Fibroblast of lung (primary cell): ENCODE measurements around the gene ADAM10. TPM values are rescaled to one million over a fixed set of nuclear protein-coding genes. Genes with fewer than 3 reads are reported as not detected.

Experiments used
- DNase-seq, 2 donors: peaks; one replicate each; pipeline versions ENCODE4 v3.0.0 to v3.0.0-alpha.2; 2010; ENCODE audit warnings: low read depth in 2 of 2
- H2AFZ ChIP-seq: 2 replicates; pipeline ENCODE4 v1.5.1; 2012; ENCODE audit warnings: low read length, control low read depth, inconsistent platforms
- H3K27ac ChIP-seq: 2 replicates; pipeline ENCODE4 v1.5.1; 2011; ENCODE audit warnings: low read length, control low read depth; ENCODE audit not compliant: insufficient read depth
- H3K27me3 ChIP-seq: 2 replicates; pipeline ENCODE4 v1.5.1; 2011; ENCODE audit warnings: mild to moderate bottlenecking, low read length; ENCODE audit not compliant: control insufficient read depth, insufficient read depth
- H3K36me3 ChIP-seq: 2 replicates; pipeline ENCODE4 v1.5.1; 2011; ENCODE audit warnings: low read length; ENCODE audit not compliant: control insufficient read depth, insufficient read depth
- H3K4me1 ChIP-seq: 2 replicates; pipeline ENCODE4 v1.5.1; 2011; ENCODE audit warnings: low read length; ENCODE audit not compliant: control insufficient read depth, insufficient read depth; ENCODE audit errors: extremely low read depth
- H3K4me2 ChIP-seq: 2 replicates; pipeline ENCODE4 v1.5.1; 2011; ENCODE audit warnings: low read length, control low read depth; ENCODE audit not compliant: insufficient read depth; ENCODE audit errors: extremely low read depth
- H3K4me3 ChIP-seq, 4 experiments: fragments of 200-600 bp in 1 of 4; sonication (generic) in 1 of 4; replicated peaks in 1 of 4; 2 replicates each; pipeline ENCODE4 v1.5.1; 2011 to 2016; ENCODE audit warnings: low read length in 4 of 4, low read depth in 3 of 4, mild to moderate bottlenecking in 3 of 4, control low read depth in 2 of 4, inconsistent platforms in 1 of 4, mixed read lengths in 1 of 4; ENCODE audit not compliant: insufficient read depth in 1 of 4; ENCODE audit errors: control extremely low read depth in 1 of 4
- H3K79me2 ChIP-seq: 2 replicates; pipeline ENCODE4 v1.5.1; 2012; ENCODE audit warnings: mild to moderate bottlenecking, low read length, inconsistent platforms; ENCODE audit not compliant: control insufficient read depth, insufficient read depth
- H3K9ac ChIP-seq: 2 replicates; pipeline ENCODE4 v1.5.1; 2011; ENCODE audit warnings: mild to moderate bottlenecking, low read length, control low read depth; ENCODE audit not compliant: insufficient read depth
- H3K9me3 ChIP-seq: 2 replicates; pipeline ENCODE4 v1.5.1; 2012; ENCODE audit warnings: low read depth, low read length; ENCODE audit not compliant: control insufficient read depth, insufficient read depth
- H4K20me1 ChIP-seq: 2 replicates; pipeline ENCODE4 v1.5.1; 2011; ENCODE audit warnings: low read length; ENCODE audit not compliant: control insufficient read depth, insufficient read depth; ENCODE audit errors: extremely low read depth
- CTCF ChIP-seq, 2 donors: IDR thresholded peaks in 1 of 2; conservative IDR thresholded peaks in 1 of 2; 1 replicate in 1 of 2; 2 replicates in 1 of 2; pipeline ENCODE4 v1.5.1; 2011 to 2012; ENCODE audit warnings: low read length in 2 of 2, control low read depth in 1 of 2, inconsistent platforms in 1 of 2, low read depth in 1 of 2, mild to moderate bottlenecking in 1 of 2
- EZH2 ChIP-seq: IDR thresholded peaks from 2 replicates; pipeline ENCODE4 v1.5.1; 2012; ENCODE audit warnings: low read length, control low read depth, mild to moderate bottlenecking; ENCODE audit errors: missing control alignments
- polyA plus RNA-seq, 2 donors: library from polyadenylated mRNA; depleted of rRNA in 1 of 2; stranded (reverse) in 1 of 2; unstranded in 1 of 2; fragments of >200 nt; gene quantifications; 2 replicates each; pipeline ENCODE4 v1.2.1, GENCODE V29; 2011 to 2012; ENCODE audit warnings: missing spikeins in 1 of 2
- total RNA-seq: library from RNA; depleted of rRNA; stranded (reverse); fragments of >200 nt; gene quantifications from 2 replicates; pipeline ENCODE4 v1.2.1, GENCODE V29; 2014

ADAM10 gene
- total and polyA plus RNA-seq, 2 donors (not counting 1 experiment from before 2014, with no cell fraction given), result 224 to 318 TPM

GRCh38 chr15:58689646-58690045 is 59.9 kb downstream of the ADAM10 start:
- Histone ChIP-seq H3K27ac (no peak overlapping the region), H3K9me3 (no peaks in the 10 kb centered on the region), H3K27me3 (no peaks in the 10 kb centered on the region), H3K4me2 (no peak overlapping the region), H4K20me1 (no peaks in the 10 kb centered on the region), H3K4me3 (no peak overlapping the region), H2AFZ (no peak overlapping the region), H3K4me1 (no peaks in the 10 kb centered on the region), H3K9ac (no peak overlapping the region), H3K36me3 (peaks cover 2% of the 10 kb centered on the region), H3K79me2 (peaks cover 36% of the 10 kb centered on the region)
- no peak for DNase-seq
- no peak for TF ChIP-seq EZH2
- no peak for TF ChIP-seq CTCF (conservative IDR thresholded peaks at IDR 0.05 in 1 of 2, IDR thresholded peaks at IDR 0.05 in 1 of 2; ENCODE audit: low read depth in 1 of 2, low read length in 2 of 2)

DNA sequence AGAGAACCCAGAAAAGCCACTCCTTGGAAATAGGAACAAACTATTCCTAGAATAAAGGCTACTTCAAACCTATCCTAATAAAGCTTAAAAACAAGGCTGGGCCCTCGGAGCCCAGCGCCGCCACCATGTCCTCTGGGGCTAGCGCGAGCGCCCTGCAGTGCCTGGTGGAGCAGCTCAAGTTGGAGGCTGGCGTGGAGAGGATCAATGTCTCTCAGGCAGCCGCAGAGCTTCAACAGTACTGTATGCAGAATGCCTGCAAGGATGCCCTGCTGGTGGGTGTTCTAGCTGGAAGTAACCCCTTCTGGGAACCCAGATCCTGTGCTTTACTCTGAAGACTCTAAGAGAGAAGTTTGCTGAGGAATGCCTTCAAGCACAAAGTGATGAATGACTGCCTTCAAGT is 63.2 kb downstream of the ADAM10 start:
- no peaks in the 10 kb centered on the region for H3K36me3 ChIP-seq
- no peak overlapping the region for H3K9ac ChIP-seq
- H3K4me3 ChIP-seq, result no peak overlapping the region
- H4K20me1 ChIP-seq, result no peaks in the 10 kb centered on the region
- no peak for DNase-seq
- no peak overlapping the region for H3K4me2 ChIP-seq
- no peaks in the 10 kb centered on the region for H3K9me3 ChIP-seq
- H2AFZ ChIP-seq, result no peak overlapping the region
- peaks cover 25% of the 10 kb centered on the region for H3K79me2 ChIP-seq
- no peak overlapping the region for H3K27ac ChIP-seq
- no peak for TF ChIP-seq EZH2
- TF ChIP-seq CTCF (conservative IDR thresholded peaks at IDR 0.05 in 1 of 2, IDR thresholded peaks at IDR 0.05 in 1 of 2; ENCODE audit: low read depth in 1 of 2, low read length in 2 of 2), result no peak
- no peaks in the 10 kb centered on the region for H3K27me3 ChIP-seq
- no peaks in the 10 kb centered on the region for H3K4me1 ChIP-seq

DNA sequence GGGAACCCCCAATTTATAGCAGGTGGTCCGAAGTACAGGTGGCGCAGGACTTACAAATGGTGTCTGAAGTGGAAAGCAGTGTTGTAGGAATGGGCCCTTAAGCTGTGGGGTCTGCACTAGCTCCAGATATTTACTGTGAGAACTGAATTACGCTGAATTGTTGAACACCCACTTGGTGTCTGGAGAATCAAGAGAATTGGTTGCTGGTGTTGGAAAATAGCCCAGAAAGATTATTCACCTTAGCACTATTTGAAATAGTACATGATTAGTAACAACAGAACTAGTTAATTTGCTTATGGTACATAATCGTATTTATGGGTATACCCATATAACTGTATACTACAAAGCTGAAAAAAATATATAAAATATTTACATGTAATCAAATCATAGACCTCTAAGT is 64.8 kb downstream of the ADAM10 start:
- Histone ChIP-seq H3K9ac (no peak overlapping the region), H3K9me3 (no peaks in the 10 kb centered on the region), H3K27me3 (no peaks in the 10 kb centered on the region), H2AFZ (no peak overlapping the region), H3K4me2 (no peak overlapping the region), H3K4me3 (no peak overlapping the region), H3K36me3 (no peaks in the 10 kb centered on the region), H3K27ac (no peak overlapping the region), H4K20me1 (no peaks in the 10 kb centered on the region), H3K79me2 (peaks cover 21% of the 10 kb centered on the region), H3K4me1 (no peaks in the 10 kb centered on the region)
- peak in 1 of 2 donors; percentile 75 for DNase-seq
- TF ChIP-seq CTCF (conservative IDR thresholded peaks at IDR 0.05 in 1 of 2, IDR thresholded peaks at IDR 0.05 in 1 of 2; ENCODE audit: low read depth in 1 of 2, low read length in 2 of 2) (no peak), EZH2 (no peak)
